Measurements from ENCODE around the gene MMP14. TPM values are rescaled to one million over a fixed set of nuclear protein-coding genes. Genes with fewer than 3 reads are reported as not detected.

MMP14 gene
- total RNA-seq, 1 donor = 580 TPM

- H3K36me3 ChIP-seq (ENCODE audit: insufficient read depth, low read length) = peaks cover 62% of the 10 kb centered on the region
- H3K4me2 ChIP-seq (ENCODE audit: insufficient read depth, low read length) = peak overlapping the region; percentile 38
- H3K4me1 ChIP-seq (ENCODE audit: insufficient read depth, low read length) = peaks cover 59% of the 10 kb centered on the region
- H2AFZ ChIP-seq (ENCODE audit: low read length) = no peak overlapping the region
- H4K20me1 ChIP-seq (ENCODE audit: insufficient read depth, low read length) = peaks cover 10% of the 10 kb centered on the region
- peak overlapping the region; percentile 93 for H3K27ac ChIP-seq (ENCODE audit: low read depth, low read length)
- H3K27me3 ChIP-seq (ENCODE audit: insufficient read depth, low read length) = no peaks in the 10 kb centered on the region
- TF ChIP-seq CTCF (IDR thresholded peaks at IDR 0.05; ENCODE audit: extremely low read depth, low read depth, low read length) = no peak
- DNase-seq (ENCODE audit: insufficient read length, low spot score, missing footprints) = peak; percentile 79
- no peaks in the 10 kb centered on the region for H3K9me3 ChIP-seq (ENCODE audit: low read depth, low read length)
- H3K4me3 ChIP-seq (ENCODE audit: insufficient read depth, low read length) = no peak overlapping the region
- peaks cover 59% of the 10 kb centered on the region for H3K79me2 ChIP-seq (ENCODE audit: insufficient read depth, low read length)
Observed at GRCh38 chr14:22845821-22846625, 9.6 kb downstream of the MMP14 start.

GRCh38 chr14:22846811-22847307 lies 10.5 kb downstream of the MMP14 start:
- Histone ChIP-seq H2AFZ (ENCODE audit: low read length) (no peak overlapping the region), H3K4me1 (ENCODE audit: insufficient read depth, low read length) (peaks cover 67% of the 10 kb centered on the region), H3K79me2 (ENCODE audit: insufficient read depth, low read length) (peaks cover 50% of the 10 kb centered on the region), H3K4me3 (ENCODE audit: insufficient read depth, low read length) (no peak overlapping the region), H3K36me3 (ENCODE audit: insufficient read depth, low read length) (peaks cover 54% of the 10 kb centered on the region), H4K20me1 (ENCODE audit: insufficient read depth, low read length) (peaks cover 10% of the 10 kb centered on the region), H3K27ac (ENCODE audit: low read depth, low read length) (peak overlapping the region; percentile 93), H3K9me3 (ENCODE audit: low read depth, low read length) (no peaks in the 10 kb centered on the region), H3K4me2 (ENCODE audit: insufficient read depth, low read length) (peak overlapping the region; percentile 38), H3K27me3 (ENCODE audit: insufficient read depth, low read length) (no peaks in the 10 kb centered on the region)
- TF ChIP-seq CTCF (IDR thresholded peaks at IDR 0.05; ENCODE audit: extremely low read depth, low read depth, low read length) = no peak
- peak; percentile 56 for DNase-seq (ENCODE audit: insufficient read length, low spot score, missing footprints)

- Histone ChIP-seq H2AFZ (ENCODE audit: low read length) (no peak overlapping the region), H3K9me3 (ENCODE audit: low read depth, low read length) (no peaks in the 10 kb centered on the region), H3K36me3 (ENCODE audit: insufficient read depth, low read length) (peaks cover 45% of the 10 kb centered on the region), H3K4me1 (ENCODE audit: insufficient read depth, low read length) (peaks cover 76% of the 10 kb centered on the region), H3K27me3 (ENCODE audit: insufficient read depth, low read length) (no peaks in the 10 kb centered on the region), H3K4me2 (ENCODE audit: insufficient read depth, low read length) (peak overlapping the region; percentile 44), H3K79me2 (ENCODE audit: insufficient read depth, low read length) (peaks cover 43% of the 10 kb centered on the region), H3K4me3 (ENCODE audit: insufficient read depth, low read length) (no peak overlapping the region), H3K27ac (ENCODE audit: low read depth, low read length) (peak overlapping the region; percentile 100), H4K20me1 (ENCODE audit: insufficient read depth, low read length) (peaks cover 4% of the 10 kb centered on the region)
- TF ChIP-seq CTCF (IDR thresholded peaks at IDR 0.05; ENCODE audit: extremely low read depth, low read depth, low read length) = peak; percentile 37
- DNase-seq (ENCODE audit: insufficient read length, low spot score, missing footprints) = peak; percentile 93
Observed at GRCh38 chr14:22847661-22848341, 11.4 kb downstream of the MMP14 start.

Data from osteoblast (primary cell).